ENCODE results near the gene HCK.

Gene HCK

GRCh38 chr20:32132911-32133549 is 81.0 kb downstream of the HCK start:
- no peak for DNase-seq

- DNase-seq = no peak
Observed at GRCh38 chr20:32134026-32134425, 82.0 kb downstream of the HCK start.

- DNase-seq = no peak
Observed at GRCh38 chr20:32135983-32136515, 84.0 kb downstream of the HCK start.

- DNase-seq = no peak
Observed at GRCh38 chr20:32138921-32139320, 86.9 kb downstream of the HCK start.

GRCh38 chr20:32139947-32140346 is 87.9 kb downstream of the HCK start:
- DNase-seq = peak; percentile 28

- no peak for DNase-seq
Observed at GRCh38 chr20:32140603-32141002, 88.6 kb downstream of the HCK start.

GRCh38 chr20:32141465-32141980 is 89.5 kb downstream of the HCK start:
- DNase-seq = no peak

GRCh38 chr20:32142088-32142487 is 90.0 kb downstream of the HCK start:
- no peak for DNase-seq

GRCh38 chr20:32142991-32143390 is 90.9 kb downstream of the HCK start:
- DNase-seq = no peak

- DNase-seq = peak; percentile 97
Observed at GRCh38 chr20:32144898-32145662, 93.0 kb downstream of the HCK start.

- no peak for DNase-seq
Observed at GRCh38 chr20:32149566-32150170, 97.6 kb downstream of the HCK start.

GRCh38 chr20:32150291-32150848 is 98.3 kb downstream of the HCK start:
- no peak for DNase-seq
